Measurements from ENCODE around the gene SPG21. TPM values are rescaled to one million over a fixed set of nuclear protein-coding genes. Genes with fewer than 3 reads are reported as not detected.

Gene SPG21
- total and polyA plus RNA-seq, 2 of the 8 experiments (the other 6 are each of a cell fraction or from before 2014, with no cell fraction given): 67.3 to 72.7 TPM

DNA sequence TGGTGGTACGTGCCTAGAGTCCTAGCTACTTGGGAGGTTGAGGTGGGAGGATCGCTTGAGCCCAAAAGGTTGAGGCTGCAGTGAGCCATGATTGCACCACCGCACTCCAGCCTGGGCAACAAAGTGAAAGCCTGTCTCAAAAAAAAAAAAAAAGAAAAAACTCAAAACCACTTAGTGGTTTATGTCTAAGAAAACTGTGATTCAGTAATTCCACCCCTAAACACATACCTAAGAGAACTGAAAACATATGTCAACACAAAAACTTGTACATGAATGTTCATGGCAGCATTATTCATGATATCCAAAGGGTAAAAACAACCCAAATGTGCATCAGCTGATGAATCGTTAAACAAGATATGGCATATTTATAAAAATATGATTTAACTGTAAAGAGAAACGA lies 14.3 kb downstream of the SPG21 start:
- no peak overlapping the region for H3K14ac ChIP-seq (ENCODE audit: insufficient read length)
- no peak overlapping the region for H4K5ac ChIP-seq (ENCODE audit: insufficient read length, low read depth, low read length)
- ChIA-PET POLR2A (ENCODE audit: partially characterized antibody) (no interaction called here), CTCF (ENCODE audit: partially characterized antibody) (no interaction called here)
- no peak overlapping the region for H3K4me3 ChIP-seq (ENCODE audit: extremely low read depth in 1 of 4, insufficient read depth in 2 of 4, low read depth in 3 of 4, low read length in 4 of 4)
- H3K9ac ChIP-seq (replicated peaks in 1 of 4; ENCODE audit: extremely low read depth in 1 of 4, low read depth in 3 of 4, low read length in 3 of 4): no peak overlapping the region
- no peak overlapping the region for H2BK20ac ChIP-seq (ENCODE audit: low read length)
- H4K91ac ChIP-seq (replicated peaks; ENCODE audit: insufficient read length, low read length): no peak overlapping the region
- H2BK5ac ChIP-seq (ENCODE audit: low read depth, low read length): no peak overlapping the region
- H3K27me3 ChIP-seq (replicated peaks in 1 of 4; ENCODE audit: control insufficient read depth in 3 of 4, extremely low read depth in 1 of 4, insufficient read depth in 3 of 4, low read length in 3 of 4): no peaks in the 10 kb centered on the region
- no peaks in the 10 kb centered on the region for H3K79me2 ChIP-seq (ENCODE audit: control insufficient read depth in 1 of 2, insufficient read depth in 2 of 2, low read length in 2 of 2)
- H2BK12ac ChIP-seq (ENCODE audit: low read depth, low read length): no peak overlapping the region
- H2AK5ac ChIP-seq (ENCODE audit: low read depth, low read length): no peak overlapping the region
- H2BK15ac ChIP-seq (ENCODE audit: low read length): no peak overlapping the region
- H3K36me3 ChIP-seq (ENCODE audit: control insufficient read depth in 2 of 4, insufficient read depth in 4 of 4, low read length in 3 of 4): peaks cover 2 to 41% (median 21%) of the 10 kb centered on the region in 4 experiments; a peak in 7 of 8 replicates
- no peaks in the 10 kb centered on the region for H3K79me1 ChIP-seq (ENCODE audit: low read depth, low read length)
- FAIRE-seq: no peak
- H3K4me1 ChIP-seq (replicated peaks in 1 of 4; ENCODE audit: control insufficient read depth in 3 of 4, insufficient read depth in 4 of 4, low read length in 3 of 4): peaks cover 3 to 6% (median 4%) of the 10 kb centered on the region in 4 experiments; a peak in 5 of 7 replicates
- WGBS, 2 experiments (ENCODE audit: extremely low coverage in 1 of 2, insufficient coverage in 1 of 2, insufficient read length in 1 of 2, insufficient replicate concordance in 2 of 2, low coverage in 1 of 2, low lambda C conversion rate in 2 of 2, missing lambda C conversion rate in 1 of 2): 84% methylated on average over 5 of the region's 5 CpGs; no CpG with 5 or more reads in 1 of the 2 experiments
- H3K9me3 ChIP-seq (ENCODE audit: insufficient read depth in 2 of 2, low read depth in 1 of 2, low read length in 1 of 2): no peaks in the 10 kb centered on the region
- no peak overlapping the region for H3K4me2 ChIP-seq (ENCODE audit: insufficient read depth in 1 of 2, low read depth in 2 of 2, low read length in 2 of 2)
- no peak overlapping the region for H2AFZ ChIP-seq (ENCODE audit: low read length)
- no peak overlapping the region for H3K4ac ChIP-seq (replicated peaks; ENCODE audit: insufficient read length, low read depth, low read length)
- DNase-seq (ENCODE audit: low read depth in 1 of 2, low spot score in 2 of 2): no peak
- no peak overlapping the region for H2BK120ac ChIP-seq (replicated peaks; ENCODE audit: low read depth, low read length)
- no peaks in the 10 kb centered on the region for H3K23me2 ChIP-seq (ENCODE audit: low read depth, low read length)
- H3K23ac ChIP-seq (ENCODE audit: insufficient read length): no peak overlapping the region
- H3K27ac ChIP-seq (ENCODE audit: low read depth, low read length): no peak overlapping the region
- H3K18ac ChIP-seq (ENCODE audit: extremely low read depth, low read length): no peak overlapping the region
- H4K8ac ChIP-seq (ENCODE audit: extremely low read depth, insufficient read depth, low read length): no peak overlapping the region
- H3K56ac ChIP-seq (replicated peaks; ENCODE audit: insufficient read length, low read depth, low read length): no peak overlapping the region
- H4K20me1 ChIP-seq (replicated peaks in 1 of 2; ENCODE audit: control insufficient read depth in 1 of 2, insufficient read depth in 2 of 2, low read length in 2 of 2): peaks cover 0 to 2% of the 10 kb centered on the region in 2 experiments
- TF ChIP-seq SP2 (IDR thresholded peaks at IDR 0.05; ENCODE audit: low read length) (no peak), EZH2 (IDR thresholded peaks at IDR 0.05; ENCODE audit: low read depth, low read length, severe bottlenecking) (no peak), HDAC6 (IDR thresholded peaks at IDR 0.05; ENCODE audit: low read depth, low read length) (no peak), RAD21 (IDR thresholded peaks at IDR 0.05 in 1 of 2, conservative IDR thresholded peaks at IDR 0.05 in 1 of 2; ENCODE audit: low read depth in 2 of 2, low read length in 2 of 2) (no peak), NANOG (IDR thresholded peaks at IDR 0.05; ENCODE audit: insufficient read depth, low read depth, low read length, poor library complexity, severe bottlenecking) (no peak), ZNF274 (IDR thresholded peaks at IDR 0.05; ENCODE audit: borderline replicate concordance, extremely low read depth, low read length) (no peak), SIN3A (conservative IDR thresholded peaks at IDR 0.05 in 1 of 2, IDR thresholded peaks at IDR 0.05 in 1 of 2; ENCODE audit: low read depth in 1 of 2, low read length in 2 of 2) (no peak), SAP30 (IDR thresholded peaks at IDR 0.05; ENCODE audit: insufficient read depth, insufficient replicate concordance, low read length) (no peak), CTBP2 (IDR thresholded peaks at IDR 0.05; ENCODE audit: borderline replicate concordance, insufficient read depth, insufficient read length, low read length) (no peak), ASH2L (IDR thresholded peaks at IDR 0.05; ENCODE audit: low read length) (no peak), CBX8 (IDR thresholded peaks at IDR 0.05; ENCODE audit: borderline replicate concordance, low read depth, low read length) (no peak)
- TF ChIP-seq, protein P1, sequence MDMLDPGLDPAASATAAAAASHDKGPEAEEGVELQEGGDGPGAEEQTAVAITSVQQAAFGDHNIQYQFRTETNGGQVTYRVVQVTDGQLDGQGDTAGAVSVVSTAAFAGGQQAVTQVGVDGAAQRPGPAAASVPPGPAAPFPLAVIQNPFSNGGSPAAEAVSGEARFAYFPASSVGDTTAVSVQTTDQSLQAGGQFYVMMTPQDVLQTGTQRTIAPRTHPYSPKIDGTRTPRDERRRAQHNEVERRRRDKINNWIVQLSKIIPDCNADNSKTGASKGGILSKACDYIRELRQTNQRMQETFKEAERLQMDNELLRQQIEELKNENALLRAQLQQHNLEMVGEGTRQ (IDR thresholded peaks at IDR 0.05; ENCODE audit: low read length): no peak

Data from H1 (cell line).